NCI-H128 (cell line): ENCODE data around the gene CFHR4.
"Not testable (repeated sequence)": the region's sequence is repeated elsewhere in the genome, so short reads cannot be mapped to it uniquely, and the experiment has no call there.

Source experiments
- DNase-seq: peaks from one replicate; lab custom pipeline; 2025; ENCODE audit not compliant: unreplicated experiment; lab: John Stamatoyannopoulos, UW

Gene CFHR4

DNA sequence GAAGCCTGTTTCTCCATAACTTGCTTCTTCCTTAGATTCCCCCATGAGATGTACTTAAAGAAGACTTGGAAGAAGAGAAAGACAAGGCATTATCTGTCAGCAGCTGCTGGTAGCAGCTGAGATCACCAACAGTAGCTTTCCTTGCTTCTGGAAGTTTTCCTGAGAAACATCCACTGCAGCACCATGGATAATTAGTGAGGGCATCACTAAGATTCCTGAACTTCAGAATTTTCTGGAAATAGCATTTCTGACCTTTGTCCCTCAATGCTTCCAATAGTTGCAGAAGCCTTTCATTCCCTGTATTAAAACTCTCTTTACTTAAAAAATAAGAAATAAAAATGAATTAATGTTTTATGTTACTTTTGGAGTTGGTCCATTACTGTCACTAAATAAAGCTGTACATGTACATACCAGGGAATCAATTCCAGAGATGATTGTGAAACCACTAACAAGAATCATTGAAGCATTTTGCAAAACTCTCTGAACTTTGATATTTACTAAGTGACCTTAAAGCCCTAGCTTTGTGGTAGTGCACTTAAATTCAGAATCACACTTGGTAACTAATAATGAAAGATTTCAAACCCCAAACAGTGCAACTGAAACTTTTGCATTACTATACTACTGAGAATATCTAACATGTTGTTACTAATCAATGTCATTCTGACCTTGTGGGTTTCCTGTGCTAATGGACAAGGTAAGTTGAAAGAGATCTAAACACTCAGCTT, at the start of gene CFHR4:
Gene CFHR4, plus strand, starts transcription at position 538 of the 725 bp plus-strand sequence. Its CDS starts 99 bp downstream, at position 637.
- DNase-seq: no peak

DNA sequence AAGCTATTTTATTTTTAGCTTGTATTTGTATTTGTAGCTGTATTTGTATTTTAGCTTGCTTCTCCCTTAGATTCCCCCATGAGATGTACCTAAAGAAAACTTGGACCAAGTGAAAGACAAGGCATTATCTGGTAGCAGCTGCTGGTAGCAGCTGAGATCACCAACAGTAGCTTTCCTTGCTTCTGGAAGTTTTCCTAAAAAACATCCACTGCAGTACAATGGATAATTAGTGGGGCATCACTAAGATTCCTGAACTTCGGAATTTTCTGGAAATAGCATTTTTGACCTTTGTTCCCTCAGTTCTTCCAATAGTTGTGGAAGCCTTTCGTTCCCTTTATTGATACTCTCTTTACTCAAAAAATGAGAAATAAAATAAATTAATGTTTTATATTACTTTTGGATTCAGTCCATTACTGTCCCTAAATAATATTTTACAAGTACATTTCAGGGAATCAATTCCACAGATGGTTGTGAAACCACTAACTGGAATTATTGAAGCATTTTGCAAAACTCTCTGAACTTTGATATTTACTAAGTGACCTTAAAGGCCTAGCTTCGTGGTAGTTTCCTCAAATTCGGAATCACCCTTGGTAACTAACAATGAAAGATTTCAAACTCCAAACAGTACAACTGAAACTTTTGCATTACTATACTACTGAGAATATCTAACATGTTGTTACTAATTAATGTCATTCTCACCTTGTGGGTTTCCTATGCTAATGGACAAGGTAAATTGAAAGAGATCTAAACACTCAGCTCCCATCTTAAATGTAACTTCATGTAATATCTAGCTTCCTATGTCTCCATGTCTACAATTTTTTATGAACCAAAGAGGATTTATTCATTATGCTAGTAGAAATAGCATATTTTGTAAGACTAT, 38.0 kb upstream of the CFHR4 start:
- DNase-seq: not testable (repeated sequence)

DNA sequence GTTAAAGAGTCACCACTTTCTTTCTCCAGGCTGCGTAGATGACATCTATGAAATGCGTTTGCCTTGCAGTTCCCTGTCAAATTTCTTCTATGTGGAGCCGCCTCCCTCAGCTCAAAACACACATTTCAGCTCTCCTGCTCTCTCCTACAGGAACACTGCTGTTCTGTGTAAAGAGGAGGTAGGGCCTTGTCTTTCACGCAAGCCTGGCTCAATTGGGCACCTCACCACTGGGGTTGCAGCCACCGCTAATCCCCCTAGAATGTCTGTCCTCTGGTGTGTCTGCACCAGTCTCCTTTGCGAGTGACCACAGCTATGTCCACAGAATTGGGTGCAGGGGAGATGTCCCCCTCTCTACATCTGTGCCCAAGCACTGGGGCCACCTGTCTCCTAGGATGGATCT, 31.8 kb upstream of the CFHR4 start:
- no peak for DNase-seq

DNA sequence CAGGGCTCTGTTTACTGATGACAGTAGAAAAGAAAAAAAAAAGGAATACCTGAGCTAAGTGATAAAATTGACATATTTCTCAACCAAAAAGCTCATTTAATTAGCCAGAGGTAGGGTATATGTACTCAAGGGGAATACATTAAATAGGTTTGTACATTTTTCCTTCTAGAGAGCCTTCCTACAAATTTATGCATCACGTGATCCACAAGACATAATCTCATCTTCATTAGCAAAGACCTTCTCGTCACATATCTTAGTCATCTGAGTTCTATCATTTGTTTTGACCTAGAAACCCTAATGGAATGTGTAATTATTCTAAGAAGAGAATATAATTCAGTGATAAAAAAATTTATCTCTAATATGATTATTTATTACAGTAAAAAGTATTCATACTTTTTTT, 30.7 kb upstream of the CFHR4 start:
- no peak for DNase-seq

DNA sequence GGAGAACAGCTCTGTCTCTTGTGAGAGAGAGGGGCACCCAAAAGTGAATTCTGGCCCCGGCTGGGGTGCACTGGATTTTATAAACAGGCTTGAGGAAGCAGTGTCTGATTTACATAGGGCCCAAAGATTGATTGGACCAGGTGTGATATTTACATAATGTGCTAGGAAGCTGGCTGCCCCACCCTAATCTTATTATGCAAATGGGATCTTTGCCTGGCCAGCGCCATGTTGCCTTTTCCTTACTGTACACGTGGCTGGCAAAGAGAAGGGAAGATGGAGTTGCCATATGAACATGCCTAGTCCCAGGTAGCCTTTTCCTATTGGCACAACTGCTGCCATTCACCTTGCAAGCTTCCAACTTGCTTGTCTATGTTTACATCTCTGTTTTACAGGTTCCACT, 29.0 kb upstream of the CFHR4 start:
- no peak for DNase-seq

DNA sequence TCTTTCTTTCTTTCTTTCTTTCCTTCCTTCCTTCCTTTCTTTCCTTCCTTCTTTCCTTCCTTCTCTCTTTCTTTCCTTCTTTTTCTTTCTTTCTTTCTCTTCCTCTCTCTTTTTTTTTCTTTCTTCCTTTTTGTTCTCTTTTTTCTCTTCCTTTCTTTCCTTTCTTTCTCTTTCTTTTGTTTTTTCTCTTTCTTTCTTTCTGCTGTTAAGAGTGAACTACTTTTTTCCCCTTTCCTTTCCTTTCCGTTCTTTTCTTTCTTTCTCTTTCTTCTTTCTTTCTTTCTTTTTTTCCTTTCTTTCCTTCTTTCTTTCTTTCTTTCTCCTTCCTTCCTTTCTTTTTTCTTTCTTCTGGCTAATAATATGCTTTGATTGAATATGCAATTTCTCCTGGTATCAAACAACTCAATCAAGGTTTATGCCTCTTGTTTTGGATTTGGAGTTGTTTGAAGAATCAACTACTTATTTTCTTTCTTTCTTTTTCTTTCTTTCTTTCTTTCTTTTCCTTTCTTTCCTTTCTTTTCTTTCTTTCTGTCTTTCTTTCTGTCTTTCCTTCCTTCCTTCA, 27.4 kb upstream of the CFHR4 start:
- no peak for DNase-seq

DNA sequence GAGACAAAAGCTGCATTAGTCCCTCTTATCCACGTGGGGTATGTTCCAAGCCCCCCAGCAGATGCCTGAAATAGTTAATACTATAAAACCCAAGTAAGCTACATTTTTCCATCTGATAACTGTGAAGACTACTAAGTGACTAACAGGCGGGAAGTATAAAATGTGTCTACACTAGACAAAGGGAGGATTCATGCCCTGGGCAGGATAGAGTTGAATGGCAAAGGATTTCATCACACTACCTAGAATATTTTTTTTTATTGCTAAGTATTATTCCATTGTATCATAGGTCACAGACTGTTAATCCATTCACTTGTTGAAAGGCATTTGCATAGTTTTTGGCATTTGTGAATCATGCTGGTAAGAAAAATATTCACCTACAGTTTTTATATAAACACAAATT, 26.4 kb upstream of the CFHR4 start:
- DNase-seq: no peak

DNA sequence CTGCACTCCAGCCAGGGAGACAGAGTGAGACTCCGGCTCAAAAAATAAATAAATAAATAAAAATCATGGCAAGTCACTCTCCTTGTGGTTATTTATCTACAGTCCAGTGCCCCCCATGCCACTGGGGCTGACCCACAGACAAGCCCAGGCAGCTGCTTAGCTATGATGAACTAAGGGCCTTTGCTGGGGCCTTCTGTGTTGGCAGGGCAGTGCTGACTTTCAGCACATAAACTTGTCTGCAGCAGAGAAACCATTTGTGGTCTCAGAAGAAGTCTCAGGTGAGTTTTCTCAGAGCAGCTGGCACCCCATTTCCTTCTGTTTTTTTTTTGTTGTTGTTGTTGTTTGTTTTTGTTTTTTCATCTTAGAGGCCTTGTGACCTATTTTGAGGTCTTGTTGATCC, 20.9 kb upstream of the CFHR4 start:
- no peak for DNase-seq

DNA sequence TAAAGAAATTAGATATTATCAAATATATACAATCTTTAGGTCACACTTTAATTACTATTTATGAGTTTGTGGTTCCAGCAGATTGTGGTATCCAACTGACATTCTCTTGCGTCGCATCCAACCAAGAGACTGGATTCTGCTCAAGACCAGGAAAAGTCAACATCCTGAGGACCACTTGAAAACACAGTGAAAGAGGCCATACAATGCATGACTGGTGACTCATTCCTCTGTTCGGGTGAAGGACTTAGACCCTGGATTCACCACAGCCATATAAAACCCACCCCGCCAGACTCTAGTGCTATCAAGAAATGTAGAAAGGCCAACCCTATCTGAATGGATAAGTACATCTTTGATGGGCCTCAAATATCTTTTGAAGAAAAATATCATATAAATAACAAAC, 14.5 kb upstream of the CFHR4 start:
- DNase-seq: no peak

DNA sequence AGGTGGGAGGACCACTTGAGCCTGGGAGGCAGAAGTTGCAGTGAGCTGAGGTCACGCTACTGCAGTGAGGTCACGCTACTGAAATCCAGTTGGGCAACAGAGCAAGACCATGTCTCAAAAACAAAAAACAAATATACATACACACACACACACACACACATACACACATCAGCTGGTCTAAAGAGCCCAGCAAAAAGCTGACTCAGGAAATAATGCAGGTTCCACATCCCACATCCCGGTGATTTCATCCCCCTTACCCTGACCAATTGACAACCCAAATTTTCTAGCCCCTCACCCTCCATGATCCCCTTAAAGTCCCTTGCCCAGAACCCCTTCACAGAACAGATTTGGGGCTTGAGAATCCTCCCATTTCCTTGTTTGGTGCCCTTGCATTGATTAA, 11.9 kb upstream of the CFHR4 start:
- no peak for DNase-seq

DNA sequence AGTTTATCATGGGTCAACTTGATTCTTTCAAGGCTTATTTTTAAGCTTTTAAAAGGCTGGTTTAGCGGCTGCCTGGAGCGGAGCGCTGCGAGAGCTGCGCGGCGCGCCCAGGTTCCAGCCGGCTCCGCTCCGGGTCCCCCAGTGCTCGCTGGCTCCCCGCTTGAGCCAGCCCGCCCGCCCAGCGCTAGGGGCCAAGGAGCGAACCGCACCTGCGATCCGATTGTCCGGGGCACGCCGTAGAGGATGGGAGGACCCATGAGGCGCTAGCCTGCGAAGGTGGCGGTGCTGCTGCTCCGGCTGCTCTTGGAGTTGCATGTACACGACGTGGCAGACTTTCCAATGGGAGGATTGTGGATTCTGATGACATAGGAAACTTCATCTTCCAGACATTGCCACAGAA, 9.9 kb upstream of the CFHR4 start:
- DNase-seq: no peak

DNA sequence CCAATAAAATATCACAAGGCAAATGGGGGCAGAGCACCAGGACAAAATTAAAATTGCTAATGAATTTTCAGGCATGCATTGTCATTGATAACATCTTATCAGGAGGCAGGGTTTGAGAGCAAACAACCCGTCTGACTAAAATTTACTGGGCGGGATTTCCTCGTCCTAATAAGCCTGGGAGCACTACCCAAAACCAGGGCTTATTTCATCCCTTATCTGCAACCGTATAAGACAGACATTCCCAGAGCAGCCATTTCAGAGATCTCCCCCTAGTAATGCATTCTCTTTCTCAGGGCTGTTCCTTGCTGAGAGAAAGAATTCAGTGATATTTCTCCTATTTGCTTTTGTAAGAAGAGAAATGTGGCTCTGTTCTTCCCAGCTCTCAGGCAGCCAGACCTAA, 1.3 kb upstream of the CFHR4 start:
- not testable (repeated sequence) for DNase-seq

DNA sequence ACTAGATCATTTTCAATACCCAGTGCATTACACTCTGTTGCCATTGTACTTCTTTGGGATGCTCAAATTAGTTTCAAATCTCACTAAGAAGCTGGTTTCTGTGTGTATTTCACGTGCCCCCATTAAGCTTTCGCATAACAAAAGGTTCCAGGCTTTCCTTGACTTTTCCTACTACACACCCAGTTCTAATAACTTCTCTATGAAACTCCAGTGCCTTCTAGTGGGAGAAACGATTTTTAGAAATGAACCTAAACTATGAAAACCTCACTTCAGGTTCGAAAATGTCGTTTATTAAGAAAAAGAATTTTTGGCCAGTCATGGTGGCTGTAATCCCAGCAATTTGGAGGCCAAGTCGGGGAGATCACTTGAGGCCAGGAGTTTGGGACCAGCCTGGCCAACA, 2.8 kb downstream of the CFHR4 start:
- no peak for DNase-seq

DNA sequence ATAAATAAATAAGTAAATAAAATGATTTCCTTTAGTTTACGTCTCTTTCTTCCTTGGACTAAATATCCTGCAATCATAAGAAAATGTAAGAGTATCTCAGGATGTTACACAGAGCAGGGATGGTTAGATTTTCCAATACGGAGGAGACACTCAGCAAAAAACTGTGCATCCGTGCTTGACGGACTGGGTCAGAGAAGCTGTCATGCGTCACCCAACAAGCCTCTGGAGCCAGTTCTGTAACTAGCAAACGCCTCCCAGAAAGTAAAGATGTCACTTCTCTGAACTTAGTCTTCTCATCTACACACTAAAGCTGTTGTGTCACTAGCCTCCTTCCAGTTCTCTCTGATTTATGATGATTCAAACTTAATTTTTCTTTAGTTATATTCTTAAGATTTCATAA, 3.4 kb downstream of the CFHR4 start:
- DNase-seq: no peak

DNA sequence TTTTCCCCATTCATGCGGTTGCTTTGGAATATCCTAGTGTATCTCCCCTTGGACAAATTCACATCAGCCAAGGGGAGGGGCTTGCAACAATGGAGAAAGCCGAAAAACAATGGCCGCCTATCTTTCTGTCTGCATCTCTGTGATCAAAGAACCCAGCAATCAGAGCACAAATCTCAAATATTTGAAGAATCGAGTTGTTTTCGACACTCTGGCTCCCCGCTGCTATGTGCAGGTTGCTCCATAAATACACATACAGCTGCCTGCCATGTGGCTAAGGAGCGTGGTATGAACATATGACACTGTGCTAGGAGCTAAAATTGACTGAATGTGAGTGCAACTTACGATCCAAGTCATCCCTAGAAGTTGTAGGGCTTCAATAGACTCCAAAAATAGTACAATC, 8.5 kb downstream of the CFHR4 start:
- no peak for DNase-seq

DNA sequence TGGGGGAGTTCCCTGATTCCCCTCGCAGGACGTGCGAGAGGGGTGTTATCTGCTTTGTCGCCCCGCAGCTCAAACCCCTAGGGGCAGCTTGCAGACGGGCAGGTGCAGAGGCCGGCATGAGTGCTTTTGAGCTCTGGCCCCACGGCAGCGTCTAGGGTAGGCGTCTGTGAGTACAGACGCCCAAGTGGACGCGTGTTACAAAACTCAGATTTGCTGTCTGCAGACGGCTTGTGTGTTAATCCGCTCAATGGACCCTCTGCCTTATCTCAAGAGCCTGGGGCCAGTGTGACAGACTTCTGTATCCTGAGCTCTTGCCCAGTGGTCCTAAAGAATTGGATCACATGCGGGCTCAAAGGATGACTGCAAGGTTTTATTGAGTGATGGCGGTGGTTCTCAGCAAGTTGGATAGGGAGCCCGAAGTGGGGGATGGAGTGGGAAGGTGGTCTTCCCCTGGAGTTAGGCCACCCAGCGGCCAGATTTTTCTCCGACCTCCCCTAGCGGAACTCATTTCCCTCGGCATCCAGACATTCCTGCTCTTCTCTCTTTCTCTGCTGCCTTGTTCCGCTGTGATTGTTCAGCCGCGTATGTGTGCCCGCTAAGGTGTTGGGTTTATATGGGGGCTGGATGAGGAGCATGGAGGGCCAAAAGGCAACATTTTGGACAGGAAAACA, 9.4 kb downstream of the CFHR4 start:
- no peak for DNase-seq

DNA sequence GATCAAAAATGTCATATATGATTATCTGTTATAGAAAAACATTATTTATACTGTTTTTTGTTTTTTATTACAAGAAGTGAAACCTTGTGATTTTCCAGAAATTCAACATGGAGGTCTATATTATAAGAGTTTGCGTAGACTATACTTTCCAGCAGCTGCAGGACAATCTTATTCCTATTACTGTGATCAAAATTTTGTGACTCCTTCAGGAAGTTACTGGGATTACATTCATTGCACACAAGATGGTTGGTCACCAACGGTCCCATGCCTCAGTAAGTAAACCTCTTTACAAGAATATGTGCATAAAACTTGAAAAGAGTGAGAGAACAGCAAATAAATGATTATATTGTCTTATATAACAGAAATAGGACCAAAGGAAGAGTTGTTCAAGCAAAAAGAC, 14.5 kb downstream of the CFHR4 start:
- DNase-seq: no peak

DNA sequence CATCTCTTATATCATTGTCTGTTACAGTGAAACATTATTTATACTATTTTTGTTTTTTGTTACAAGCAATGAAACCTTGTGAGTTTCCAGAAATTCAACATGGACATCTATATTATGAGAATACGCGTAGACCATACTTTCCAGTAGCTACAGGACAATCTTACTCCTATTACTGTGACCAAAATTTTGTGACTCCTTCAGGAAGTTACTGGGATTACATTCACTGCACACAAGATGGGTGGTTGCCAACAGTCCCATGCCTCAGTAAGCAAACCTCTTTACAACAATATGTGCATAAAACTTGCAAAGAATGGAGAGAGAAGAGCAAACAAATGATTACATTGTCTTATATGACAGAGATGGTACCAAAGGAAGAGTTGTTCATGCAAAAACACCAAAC, 22.4 kb downstream of the CFHR4 start:
- DNase-seq: no peak

DNA sequence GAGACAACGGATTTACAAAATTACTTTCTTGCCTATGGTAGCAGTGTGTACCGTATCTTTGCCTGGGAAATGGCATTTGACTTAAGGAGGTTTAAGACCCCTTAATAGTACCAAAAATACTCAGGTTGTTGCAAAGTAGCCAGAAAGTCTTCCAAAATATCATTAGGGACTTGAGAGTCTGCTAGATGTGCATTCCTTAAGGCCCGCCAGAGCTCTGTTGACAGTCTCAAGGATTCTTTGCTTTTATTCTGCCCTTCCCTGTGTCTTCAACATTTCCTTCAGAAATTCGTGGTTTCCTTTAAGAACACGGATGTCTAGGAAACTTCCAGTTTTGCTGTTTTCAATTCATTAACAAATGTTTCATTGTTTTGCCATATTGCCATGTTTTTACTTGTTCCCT, 24.4 kb downstream of the CFHR4 start:
- DNase-seq: not testable (repeated sequence)

DNA sequence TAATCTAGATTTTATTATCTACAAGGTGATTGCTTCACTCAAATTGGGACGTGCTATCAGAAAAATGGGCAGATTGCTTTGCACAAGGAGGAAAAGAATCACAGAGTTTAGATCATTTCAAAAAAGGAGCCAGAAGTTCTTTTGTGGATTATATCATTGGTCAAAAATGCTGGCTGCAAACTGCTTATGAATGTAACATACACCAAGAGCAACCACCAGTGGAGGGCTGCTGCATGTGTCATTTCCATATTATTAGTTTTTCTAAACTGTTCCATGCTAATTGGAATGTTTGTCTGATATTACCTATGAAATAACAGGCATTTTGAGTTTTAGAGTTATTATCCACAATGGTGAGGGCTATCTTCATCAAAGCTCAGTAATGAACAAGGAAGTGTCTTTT, 39.0 kb downstream of the CFHR4 start:
- DNase-seq: not testable (repeated sequence)

DNA sequence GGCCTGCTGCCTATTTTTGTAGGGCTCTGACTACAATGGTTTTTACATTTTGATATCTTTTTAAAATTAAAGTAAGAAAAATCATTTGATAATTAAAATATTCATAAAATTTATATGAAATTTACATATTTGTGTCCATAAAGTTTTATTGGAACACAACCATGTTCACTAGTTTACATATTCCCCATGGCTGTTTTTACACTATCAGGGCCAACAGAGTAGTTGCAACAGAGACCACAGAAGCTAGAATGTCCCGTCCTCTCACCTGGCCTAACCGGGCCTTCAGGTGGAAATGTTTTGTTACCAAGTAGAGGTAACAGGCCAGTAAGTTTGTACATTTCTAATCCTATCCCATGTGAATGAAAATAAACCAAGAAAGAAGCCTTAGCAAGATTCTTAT, 45.0 kb downstream of the CFHR4 start:
- not testable (repeated sequence) for DNase-seq
